Fibroblast of lung (primary cell): ENCODE results near the gene GRAP2.

Experiments used
- EZH2 ChIP-seq: IDR thresholded peaks from 2 replicates; pipeline ENCODE4 v1.5.1; 2012; ENCODE audit warnings: low read length, control low read depth, mild to moderate bottlenecking; ENCODE audit errors: missing control alignments
- TF ChIP-seq, protein P1 (sequence below), 2 donors: IDR thresholded peaks in 1 of 2; conservative IDR thresholded peaks in 1 of 2; 1 replicate in 1 of 2; 2 replicates in 1 of 2; pipeline ENCODE4 v1.5.1; 2011 to 2012; ENCODE audit warnings: low read length in 2 of 2, control low read depth in 1 of 2, inconsistent platforms in 1 of 2, low read depth in 1 of 2, mild to moderate bottlenecking in 1 of 2

DNA sequence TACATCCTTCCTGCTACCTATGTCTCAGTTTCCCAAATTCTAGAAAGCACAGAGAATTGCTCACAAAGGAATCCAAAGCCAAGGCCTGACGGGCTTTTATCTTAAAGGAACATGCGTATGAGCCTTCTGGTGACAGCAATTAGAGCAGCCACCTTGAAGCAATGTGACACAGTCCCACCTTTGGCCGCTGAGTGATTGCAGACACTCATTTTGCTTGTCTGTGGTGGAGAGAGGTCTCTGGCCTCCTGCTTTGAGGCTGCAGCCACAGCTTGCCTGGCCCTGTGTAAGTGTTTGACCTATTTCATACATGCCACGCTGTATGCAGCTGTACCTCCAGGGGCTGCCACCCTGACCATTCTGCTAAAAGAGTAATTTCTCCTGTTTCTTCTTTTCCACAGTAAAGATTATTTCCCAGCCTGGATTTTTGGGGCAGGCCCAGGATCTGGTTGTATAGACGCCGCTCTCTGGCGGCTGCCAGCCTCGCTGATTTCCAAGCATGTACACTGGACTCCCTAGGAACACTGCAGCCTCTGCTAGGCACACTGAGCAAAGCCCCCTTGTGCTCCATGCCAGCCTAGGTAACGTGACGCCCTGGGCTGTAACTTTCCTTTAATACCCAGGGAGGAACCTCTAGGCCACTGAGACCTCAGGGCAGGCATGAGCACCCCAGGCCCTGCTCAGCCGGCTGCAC is 58.2 kb downstream of the GRAP2 start:
- TF ChIP-seq, protein P1, sequence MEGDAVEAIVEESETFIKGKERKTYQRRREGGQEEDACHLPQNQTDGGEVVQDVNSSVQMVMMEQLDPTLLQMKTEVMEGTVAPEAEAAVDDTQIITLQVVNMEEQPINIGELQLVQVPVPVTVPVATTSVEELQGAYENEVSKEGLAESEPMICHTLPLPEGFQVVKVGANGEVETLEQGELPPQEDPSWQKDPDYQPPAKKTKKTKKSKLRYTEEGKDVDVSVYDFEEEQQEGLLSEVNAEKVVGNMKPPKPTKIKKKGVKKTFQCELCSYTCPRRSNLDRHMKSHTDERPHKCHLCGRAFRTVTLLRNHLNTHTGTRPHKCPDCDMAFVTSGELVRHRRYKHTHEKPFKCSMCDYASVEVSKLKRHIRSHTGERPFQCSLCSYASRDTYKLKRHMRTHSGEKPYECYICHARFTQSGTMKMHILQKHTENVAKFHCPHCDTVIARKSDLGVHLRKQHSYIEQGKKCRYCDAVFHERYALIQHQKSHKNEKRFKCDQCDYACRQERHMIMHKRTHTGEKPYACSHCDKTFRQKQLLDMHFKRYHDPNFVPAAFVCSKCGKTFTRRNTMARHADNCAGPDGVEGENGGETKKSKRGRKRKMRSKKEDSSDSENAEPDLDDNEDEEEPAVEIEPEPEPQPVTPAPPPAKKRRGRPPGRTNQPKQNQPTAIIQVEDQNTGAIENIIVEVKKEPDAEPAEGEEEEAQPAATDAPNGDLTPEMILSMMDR (conservative IDR thresholded peaks at IDR 0.05 in 1 of 2, IDR thresholded peaks at IDR 0.05 in 1 of 2; ENCODE audit: low read depth in 1 of 2, low read length in 2 of 2) = no peak
- no peak for TF ChIP-seq EZH2
